ENCODE results near the gene SLC41A3. TPM values are rescaled to one million over a fixed set of nuclear protein-coding genes. Genes with fewer than 3 reads are reported as not detected.

SLC41A3 gene
- total RNA-seq, 1 experiment from 2014 or later = 35.5 TPM

DNA sequence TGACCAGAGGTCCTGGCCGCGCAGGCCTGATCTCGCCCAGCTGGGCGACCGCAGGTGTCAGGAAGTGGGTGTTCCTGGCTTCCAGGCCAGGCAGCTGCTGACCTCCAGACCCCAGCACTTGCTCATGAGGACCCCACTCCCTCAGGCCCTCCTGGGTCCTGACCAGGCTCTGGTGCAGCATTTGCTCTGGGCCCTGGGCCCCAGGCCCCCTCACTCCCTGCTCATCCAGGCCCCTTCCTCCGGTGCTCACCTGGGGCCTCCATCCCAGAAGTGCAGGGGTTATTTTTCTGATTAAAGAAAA, 122.7 kb downstream of the SLC41A3 start:
- no peak overlapping the region for H2BK5ac ChIP-seq (ENCODE audit: insufficient read length, low read length)
- peaks cover 3 to 4% of the 10 kb centered on the region in 2 experiments; a peak in 3 of 5 replicates for H3K9me3 Mint-ChIP-seq
- no peak overlapping the region for H3T11ph ChIP-seq (ENCODE audit: low read length)
- H3K56ac ChIP-seq (ENCODE audit: insufficient read length, low read depth, low read length) = no peak overlapping the region
- TF ChIP-seq, protein P1, sequence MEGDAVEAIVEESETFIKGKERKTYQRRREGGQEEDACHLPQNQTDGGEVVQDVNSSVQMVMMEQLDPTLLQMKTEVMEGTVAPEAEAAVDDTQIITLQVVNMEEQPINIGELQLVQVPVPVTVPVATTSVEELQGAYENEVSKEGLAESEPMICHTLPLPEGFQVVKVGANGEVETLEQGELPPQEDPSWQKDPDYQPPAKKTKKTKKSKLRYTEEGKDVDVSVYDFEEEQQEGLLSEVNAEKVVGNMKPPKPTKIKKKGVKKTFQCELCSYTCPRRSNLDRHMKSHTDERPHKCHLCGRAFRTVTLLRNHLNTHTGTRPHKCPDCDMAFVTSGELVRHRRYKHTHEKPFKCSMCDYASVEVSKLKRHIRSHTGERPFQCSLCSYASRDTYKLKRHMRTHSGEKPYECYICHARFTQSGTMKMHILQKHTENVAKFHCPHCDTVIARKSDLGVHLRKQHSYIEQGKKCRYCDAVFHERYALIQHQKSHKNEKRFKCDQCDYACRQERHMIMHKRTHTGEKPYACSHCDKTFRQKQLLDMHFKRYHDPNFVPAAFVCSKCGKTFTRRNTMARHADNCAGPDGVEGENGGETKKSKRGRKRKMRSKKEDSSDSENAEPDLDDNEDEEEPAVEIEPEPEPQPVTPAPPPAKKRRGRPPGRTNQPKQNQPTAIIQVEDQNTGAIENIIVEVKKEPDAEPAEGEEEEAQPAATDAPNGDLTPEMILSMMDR (conservative IDR thresholded peaks at IDR 0.05) = no peak
- H2AFZ ChIP-seq (ENCODE audit: low read length) = no peak overlapping the region
- H3K36me3 Mint-ChIP-seq (ENCODE audit: insufficient read depth in 1 of 3, low read depth in 3 of 3) = no peaks in the 10 kb centered on the region
- no peak overlapping the region for H2AK5ac ChIP-seq (ENCODE audit: insufficient read length, low read length)
- no peaks in the 10 kb centered on the region; the same call in 1 of the 2 replicates for H3K27me3 ChIP-seq (ENCODE audit: insufficient read depth, low read length)
- no peak overlapping the region; the same call in 1 of the 2 replicates for H3K14ac ChIP-seq (ENCODE audit: insufficient read depth, low read length)
- H3K4me1 Mint-ChIP-seq = peaks cover 0 to 5% of the 10 kb centered on the region in 2 experiments; a peak in 2 of 4 replicates
- peaks cover 22% of the 10 kb centered on the region for H3K27me3 Mint-ChIP-seq (ENCODE audit: low read depth)
- no peak for DNase-seq
- no peaks in the 10 kb centered on the region for H3K9me3 ChIP-seq (ENCODE audit: control insufficient read depth, low read depth, low read length)
- H3K9ac ChIP-seq (ENCODE audit: extremely low read depth, insufficient read length, low read length) = no peak overlapping the region
- WGBS (ENCODE audit: extremely low coverage, insufficient read length, low lambda C conversion rate) = no CpG with 5 or more reads among the region's 6 CpGs
- no peak overlapping the region for H3K4me2 ChIP-seq (ENCODE audit: insufficient read depth, insufficient read length, low read length)
- H2BK20ac ChIP-seq (ENCODE audit: low read depth, low read length, poor library complexity, severe bottlenecking) = no peak overlapping the region
- no peaks in the 10 kb centered on the region for H4K20me1 ChIP-seq (ENCODE audit: control insufficient read depth, insufficient read depth, insufficient read length)
- no peak overlapping the region for H2BK15ac ChIP-seq (ENCODE audit: low read depth, low read length)
- H3K4me3 Mint-ChIP-seq = no peak overlapping the region
- H3K18ac ChIP-seq (ENCODE audit: insufficient read length, low read depth, low read length) = no peak overlapping the region
- no peak overlapping the region for H3K4ac ChIP-seq (ENCODE audit: low read depth, low read length)
- no peak overlapping the region for H4K91ac ChIP-seq (ENCODE audit: insufficient read length, low read depth, low read length)
- no peak overlapping the region for H3K27ac ChIP-seq (ENCODE audit: insufficient read length, low read depth, low read length)
- no peaks in the 10 kb centered on the region for H3K23me2 ChIP-seq (ENCODE audit: insufficient read length, low read depth, low read length, poor library complexity, severe bottlenecking)
- H2BK12ac ChIP-seq (ENCODE audit: insufficient read length, low read depth, low read length) = no peak overlapping the region
- no peaks in the 10 kb centered on the region for H3K79me2 ChIP-seq (ENCODE audit: insufficient read depth, low read length)
- no peak overlapping the region for H3K27ac Mint-ChIP-seq
- no peaks in the 10 kb centered on the region for H3K79me1 ChIP-seq (ENCODE audit: insufficient read depth, low read depth, low read length, poor library complexity, severe bottlenecking)
- no peak overlapping the region for H2BK120ac ChIP-seq (ENCODE audit: low read depth, low read length, poor library complexity, severe bottlenecking)
- H3K23ac ChIP-seq (ENCODE audit: insufficient read length, low read depth, low read length) = no peak overlapping the region
- no peaks in the 10 kb centered on the region for H3K4me1 ChIP-seq (ENCODE audit: insufficient read depth, low read length)
- no peak overlapping the region for H4K8ac ChIP-seq (replicated peaks; ENCODE audit: insufficient read length, low read depth, low read length)
- H4K5ac ChIP-seq (ENCODE audit: insufficient read length, low read depth, low read length) = no peak overlapping the region
